GM13977 (cell line): ENCODE data around the gene GPR61.

Experiments
- DNase-seq: peaks from one replicate; pipeline ENCODE4 v3.0.0; 2012; ENCODE audit warnings: low spot score
- CTCF ChIP-seq: IDR thresholded peaks from 2 replicates; pipeline ENCODE4 v1.5.1; 2012; ENCODE audit warnings: mild to moderate bottlenecking, control low read depth; ENCODE audit not compliant: insufficient read depth; ENCODE audit errors: extremely low read depth, missing control alignments
- in situ Hi-C: fragments of 300-500 bp; cut with MboI; formaldehyde crosslinking; loops from one replicate; pipeline ENCODE4 v1.12.0; 2022; ENCODE audit warnings: low sequenced_read_pairs, low pct_unique_long_range_greater_than_20kb, mixed read lengths, inconsistent platforms; ENCODE audit not compliant: unreplicated experiment

The GPR61 gene

GRCh38 chr1:109556563-109556962 is 16.9 kb downstream of the GPR61 start:
- DNase-seq, result no peak
- in situ Hi-C loops, result no loop called here
- no peak for TF ChIP-seq CTCF

- in situ Hi-C loops, result no loop called here
- DNase-seq, result no peak
Observed at GRCh38 chr1:109557520-109557919, 17.8 kb downstream of the GPR61 start.

GRCh38 chr1:109559995-109560394 is 20.3 kb downstream of the GPR61 start:
- no peak for TF ChIP-seq CTCF
- DNase-seq, result no peak
- in situ Hi-C loops, result no loop called here

More at GRCh38 chr1:109557520-109557919, 17.8 kb downstream of the GPR61 start:
- TF ChIP-seq CTCF, result no peak

- no peak for TF ChIP-seq CTCF
- in situ Hi-C loops, result no loop called here
- DNase-seq, result no peak
Observed at GRCh38 chr1:109564194-109564878, 24.7 kb downstream of the GPR61 start.

GRCh38 chr1:109565241-109565640 is 25.6 kb downstream of the GPR61 start:
- no peak for DNase-seq
- in situ Hi-C loops, result no loop called here
- TF ChIP-seq CTCF, result no peak

- in situ Hi-C loops, result no loop called here
- TF ChIP-seq CTCF, result no peak
- no peak for DNase-seq
Observed at GRCh38 chr1:109566982-109567381, 27.3 kb downstream of the GPR61 start.
